GM23338 (cell line): ENCODE data around the gene AGAP1.

Experiments used
- ZNF331 ChIP-seq: fragments of 250-450 bp; sonication (Bioruptor Pico); IDR thresholded peaks from 2 replicates; pipeline ENCODE4 v1.5.0; 2020; ENCODE audit warnings: low read depth, mild to moderate bottlenecking, moderate library complexity
- TF ChIP-seq, protein P1 (sequence below), 2 experiments: fragments of 200-600 bp in 1 of 2; sonication (generic) in 1 of 2; conservative IDR thresholded peaks; 2 replicates each; pipeline versions ENCODE4 v1.5.1 to v1.6.1; 2016 to 2017; ENCODE audit warnings: antibody characterized with exemption in 2 of 2, low read depth in 2 of 2, mild to moderate bottlenecking in 2 of 2, moderate library complexity in 1 of 2
- TF ChIP-seq, protein P2 (sequence below): IDR thresholded peaks from one replicate; pipeline ENCODE4 v1.6.1; 2018; ENCODE audit warnings: antibody characterized with exemption; ENCODE audit not compliant: unreplicated experiment

DNA sequence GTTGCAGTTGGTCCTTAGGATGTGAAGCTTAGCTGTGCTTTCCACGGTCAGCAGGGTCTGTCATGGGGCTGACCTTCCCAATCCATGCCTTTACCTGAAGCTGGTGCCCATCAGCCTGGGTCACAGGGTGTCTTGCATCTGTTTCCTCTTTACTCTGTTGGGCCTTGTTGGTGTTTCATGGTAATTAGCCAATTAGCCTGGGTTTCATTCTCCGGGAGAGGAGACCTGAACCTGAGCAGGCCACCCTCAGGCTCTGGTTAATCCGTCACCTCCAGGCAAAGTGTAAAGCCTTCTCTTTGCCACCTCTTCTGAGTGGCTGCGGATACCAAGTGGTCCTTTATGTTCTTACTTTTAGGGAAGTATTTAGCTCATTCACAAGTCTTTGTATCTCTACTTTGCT lies 534.2 kb downstream of the AGAP1 start:
- TF ChIP-seq, protein P1, sequence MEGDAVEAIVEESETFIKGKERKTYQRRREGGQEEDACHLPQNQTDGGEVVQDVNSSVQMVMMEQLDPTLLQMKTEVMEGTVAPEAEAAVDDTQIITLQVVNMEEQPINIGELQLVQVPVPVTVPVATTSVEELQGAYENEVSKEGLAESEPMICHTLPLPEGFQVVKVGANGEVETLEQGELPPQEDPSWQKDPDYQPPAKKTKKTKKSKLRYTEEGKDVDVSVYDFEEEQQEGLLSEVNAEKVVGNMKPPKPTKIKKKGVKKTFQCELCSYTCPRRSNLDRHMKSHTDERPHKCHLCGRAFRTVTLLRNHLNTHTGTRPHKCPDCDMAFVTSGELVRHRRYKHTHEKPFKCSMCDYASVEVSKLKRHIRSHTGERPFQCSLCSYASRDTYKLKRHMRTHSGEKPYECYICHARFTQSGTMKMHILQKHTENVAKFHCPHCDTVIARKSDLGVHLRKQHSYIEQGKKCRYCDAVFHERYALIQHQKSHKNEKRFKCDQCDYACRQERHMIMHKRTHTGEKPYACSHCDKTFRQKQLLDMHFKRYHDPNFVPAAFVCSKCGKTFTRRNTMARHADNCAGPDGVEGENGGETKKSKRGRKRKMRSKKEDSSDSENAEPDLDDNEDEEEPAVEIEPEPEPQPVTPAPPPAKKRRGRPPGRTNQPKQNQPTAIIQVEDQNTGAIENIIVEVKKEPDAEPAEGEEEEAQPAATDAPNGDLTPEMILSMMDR (conservative IDR thresholded peaks at IDR 0.05; ENCODE audit: low read depth in 2 of 2) = no peak
- TF ChIP-seq ZNF331 (CRISPR knock-in tag) = no peak
- TF ChIP-seq, protein P2, sequence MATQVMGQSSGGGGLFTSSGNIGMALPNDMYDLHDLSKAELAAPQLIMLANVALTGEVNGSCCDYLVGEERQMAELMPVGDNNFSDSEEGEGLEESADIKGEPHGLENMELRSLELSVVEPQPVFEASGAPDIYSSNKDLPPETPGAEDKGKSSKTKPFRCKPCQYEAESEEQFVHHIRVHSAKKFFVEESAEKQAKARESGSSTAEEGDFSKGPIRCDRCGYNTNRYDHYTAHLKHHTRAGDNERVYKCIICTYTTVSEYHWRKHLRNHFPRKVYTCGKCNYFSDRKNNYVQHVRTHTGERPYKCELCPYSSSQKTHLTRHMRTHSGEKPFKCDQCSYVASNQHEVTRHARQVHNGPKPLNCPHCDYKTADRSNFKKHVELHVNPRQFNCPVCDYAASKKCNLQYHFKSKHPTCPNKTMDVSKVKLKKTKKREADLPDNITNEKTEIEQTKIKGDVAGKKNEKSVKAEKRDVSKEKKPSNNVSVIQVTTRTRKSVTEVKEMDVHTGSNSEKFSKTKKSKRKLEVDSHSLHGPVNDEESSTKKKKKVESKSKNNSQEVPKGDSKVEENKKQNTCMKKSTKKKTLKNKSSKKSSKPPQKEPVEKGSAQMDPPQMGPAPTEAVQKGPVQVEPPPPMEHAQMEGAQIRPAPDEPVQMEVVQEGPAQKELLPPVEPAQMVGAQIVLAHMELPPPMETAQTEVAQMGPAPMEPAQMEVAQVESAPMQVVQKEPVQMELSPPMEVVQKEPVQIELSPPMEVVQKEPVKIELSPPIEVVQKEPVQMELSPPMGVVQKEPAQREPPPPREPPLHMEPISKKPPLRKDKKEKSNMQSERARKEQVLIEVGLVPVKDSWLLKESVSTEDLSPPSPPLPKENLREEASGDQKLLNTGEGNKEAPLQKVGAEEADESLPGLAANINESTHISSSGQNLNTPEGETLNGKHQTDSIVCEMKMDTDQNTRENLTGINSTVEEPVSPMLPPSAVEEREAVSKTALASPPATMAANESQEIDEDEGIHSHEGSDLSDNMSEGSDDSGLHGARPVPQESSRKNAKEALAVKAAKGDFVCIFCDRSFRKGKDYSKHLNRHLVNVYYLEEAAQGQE = no peak
